Endothelial cell of umbilical vein (primary cell): Measurements from ENCODE around the gene NAE1. TPM values are rescaled to one million over a fixed set of nuclear protein-coding genes. Genes with fewer than 3 reads are reported as not detected.

Source experiments
- polyA plus RNA-seq, 4 experiments: library from polyadenylated mRNA; depleted of rRNA in 3 of 4; stranded (reverse) in 3 of 4; unstranded in 1 of 4; fragments of >200 nt; gene quantifications; 2 replicates each; pipeline versions ENCODE4 v1.2.1 to v1.2.3, GENCODE V29; 2011 to 2012; ENCODE audit warnings: missing spikeins in 1 of 4
- total RNA-seq: library from RNA; stranded (reverse); gene quantifications from 2 replicates; pipeline ENCODE4 v1.2.3, GENCODE V29; 2021

Gene NAE1
- total and polyA plus RNA-seq, 2 donors (not counting 3 experiments of a cell fraction or from before 2014, with no cell fraction given) = 23.6 to 64.3 TPM

Other genes with a start within 250 kb of the NAE1 start
- gene CMTM3, start 226.3 kb downstream of the NAE1 start, total RNA-seq = 83.6 and 90.5 TPM in 2 replicates
- gene CMTM3, start 226.3 kb downstream of the NAE1 start, polyA plus RNA-seq = 86.2 and 104 TPM in 2 replicates
- gene CMTM4, start 134.2 kb downstream of the NAE1 start, total RNA-seq = 8.5 and 9.0 TPM in 2 replicates
- gene CMTM4, start 134.2 kb downstream of the NAE1 start, polyA plus RNA-seq = 7.1 and 10.7 TPM in 2 replicates
- 156 and 159 TPM in 2 replicates for gene DYNC1LI2, start 79.4 kb downstream of the NAE1 start, total RNA-seq
- 51.2 and 110 TPM in 2 replicates for gene DYNC1LI2, start 79.4 kb downstream of the NAE1 start, polyA plus RNA-seq
- gene TERB1, start 29.4 kb downstream of the NAE1 start, total RNA-seq = not detected in 2 replicates
- gene TERB1, start 29.4 kb downstream of the NAE1 start, polyA plus RNA-seq = not detected in 2 replicates
- not detected in 2 replicates for gene CA7, start 13.4 kb upstream of the NAE1 start, total RNA-seq
- gene CA7, start 13.4 kb upstream of the NAE1 start, polyA plus RNA-seq = not detected in 2 replicates
- gene PDP2, start 49.5 kb upstream of the NAE1 start, total RNA-seq = 9.3 and 9.5 TPM in 2 replicates
- 4.1 and 4.4 TPM in 2 replicates for gene PDP2, start 49.5 kb upstream of the NAE1 start, polyA plus RNA-seq
- not detected in 2 replicates for gene CDH16, start 87.9 kb upstream of the NAE1 start, total RNA-seq
- not detected in 2 replicates for gene CDH16, start 87.9 kb upstream of the NAE1 start, polyA plus RNA-seq
- 0.22 and 0.46 TPM in 2 replicates for gene RRAD, start 94.6 kb upstream of the NAE1 start, total RNA-seq
- gene RRAD, start 94.6 kb upstream of the NAE1 start, polyA plus RNA-seq = 0.48 and 0.60 TPM in 2 replicates
- gene CIAO2B, start 103.4 kb upstream of the NAE1 start, total RNA-seq = 78.7 and 85.2 TPM in 2 replicates
- gene CIAO2B, start 103.4 kb upstream of the NAE1 start, polyA plus RNA-seq = 314 and 423 TPM in 2 replicates
- 24.5 and 28.8 TPM in 2 replicates for gene CES2, start 104.5 kb upstream of the NAE1 start, total RNA-seq
- 19.1 and 19.6 TPM in 2 replicates for gene CES2, start 104.5 kb upstream of the NAE1 start, polyA plus RNA-seq
- not detected in 2 replicates for gene CES3, start 130.3 kb upstream of the NAE1 start, total RNA-seq
- gene CES3, start 130.3 kb upstream of the NAE1 start, polyA plus RNA-seq = 0.10 and 0.13 TPM in 2 replicates
- gene CES4A, start 157.6 kb upstream of the NAE1 start, total RNA-seq = 3.9 and 5.4 TPM in 2 replicates
- gene CES4A, start 157.6 kb upstream of the NAE1 start, polyA plus RNA-seq = 13.3 and 16.4 TPM in 2 replicates
- 103 and 113 TPM in 2 replicates for gene CBFB, start 198.2 kb upstream of the NAE1 start, total RNA-seq
- 22.0 and 27.8 TPM in 2 replicates for gene CBFB, start 198.2 kb upstream of the NAE1 start, polyA plus RNA-seq